HepG2 (cell line): ENCODE measurements around the gene THRAP3. TPM values are rescaled to one million over a fixed set of nuclear protein-coding genes. Genes with fewer than 3 reads are reported as not detected.

Experiments
- ARNTL ChIP-seq: sonication (generic); formaldehyde crosslinking; IDR thresholded peaks from 2 replicates; pipeline ENCODE4 v1.4.0; 2020; ENCODE audit warnings: mild to moderate bottlenecking, missing genetic modification reagents
- BCL6 ChIP-seq: IDR thresholded peaks from 2 replicates; pipeline ENCODE4 v1.6.1; 2016; ENCODE audit warnings: missing genetic modification reagents, missing compliant biosample characterization
- CBX1 ChIP-seq: IDR thresholded peaks from one replicate; pipeline ENCODE4 v1.6.1; 2016; ENCODE audit warnings: antibody characterized with exemption, low read depth
- CHD4 ChIP-seq: fragments of 200-600 bp; sonication (generic); IDR thresholded peaks from 2 replicates; pipeline ENCODE4 v1.7.0; 2017; ENCODE audit warnings: mild to moderate bottlenecking, low read length, borderline replicate concordance
- CREM ChIP-seq, 2 experiments: sonication (generic) in 1 of 2; formaldehyde crosslinking in 1 of 2; IDR thresholded peaks; 2 replicates each; pipeline versions ENCODE4 v1.4.0 to v1.6.1; 2016 to 2020; ENCODE audit warnings: antibody characterized with exemption in 1 of 2, mild to moderate bottlenecking in 1 of 2, missing genetic modification reagents in 1 of 2
- FOXM1 ChIP-seq: sonication (generic); formaldehyde crosslinking; IDR thresholded peaks from 2 replicates; pipeline ENCODE4 v1.5.0; 2020; ENCODE audit warnings: missing genetic modification reagents
- MZF1 ChIP-seq: sonication (generic); formaldehyde crosslinking; IDR thresholded peaks from 2 replicates; pipeline ENCODE4 v1.8.1; 2023; ENCODE audit warnings: mild to moderate bottlenecking, missing genetic modification reagents, borderline replicate concordance
- NKX3-1 ChIP-seq: sonication (generic); formaldehyde crosslinking; IDR thresholded peaks from 2 replicates; pipeline ENCODE4 v1.5.0; 2020; ENCODE audit warnings: missing genetic modification reagents
- PAX8 ChIP-seq: sonication (generic); formaldehyde crosslinking; IDR thresholded peaks from 2 replicates; pipeline ENCODE4 v1.8.0; 2022; ENCODE audit warnings: mild to moderate bottlenecking, missing genetic modification reagents, borderline replicate concordance
- PHF21A ChIP-seq: sonication (generic); formaldehyde crosslinking; IDR thresholded peaks from 2 replicates; pipeline ENCODE4 v1.5.0; 2020; ENCODE audit warnings: mild to moderate bottlenecking, missing genetic modification reagents
- RARA ChIP-seq: IDR thresholded peaks from 2 replicates; pipeline ENCODE4 v1.6.1; 2016; ENCODE audit warnings: missing genetic modification reagents, missing compliant biosample characterization
- SALL2 ChIP-seq: sonication (generic); formaldehyde crosslinking; IDR thresholded peaks from 2 replicates; pipeline ENCODE4 v1.8.1; 2023; ENCODE audit warnings: mild to moderate bottlenecking, missing genetic modification reagents, inconsistent platforms
- SOX5 ChIP-seq: IDR thresholded peaks from 2 replicates; pipeline ENCODE4 v1.6.1; 2016; ENCODE audit warnings: borderline replicate concordance
- SP2 ChIP-seq: sonication (generic); formaldehyde crosslinking; IDR thresholded peaks from 2 replicates; pipeline ENCODE4 v1.5.1; 2020; ENCODE audit warnings: mild to moderate bottlenecking, missing genetic modification reagents
- STAT5B ChIP-seq: sonication (generic); formaldehyde crosslinking; IDR thresholded peaks from 2 replicates; pipeline ENCODE4 v1.4.0; 2020; ENCODE audit warnings: missing genetic modification reagents
- TCF7L2 ChIP-seq: IDR thresholded peaks from 2 replicates; pipeline ENCODE4 v1.6.1; 2011; ENCODE audit warnings: mild to moderate bottlenecking, low read depth, low read length, moderate library complexity
- ZFP36L1 ChIP-seq: sonication (generic); formaldehyde crosslinking; IDR thresholded peaks from 2 replicates; pipeline ENCODE4 v1.8.0; 2022; ENCODE audit warnings: mild to moderate bottlenecking, missing genetic modification reagents, moderate library complexity
- ZNF138 ChIP-seq: sonication (generic); formaldehyde crosslinking; IDR thresholded peaks from 2 replicates; pipeline ENCODE4 v1.5.0; 2020; ENCODE audit warnings: mild to moderate bottlenecking, low read depth, missing genetic modification reagents
- ZNF773 ChIP-seq: sonication (generic); formaldehyde crosslinking; IDR thresholded peaks from 2 replicates; pipeline ENCODE4 v1.4.0; 2020; ENCODE audit warnings: missing genetic modification reagents, borderline replicate concordance
- polyA plus RNA-seq, 8 experiments: library from polyadenylated mRNA; depleted of rRNA in 3 of 8; stranded (reverse) in 7 of 8; unstranded in 1 of 8; fragments of >200 nt; fragmentation: Illumina TruSeq in 4 of 8; extraction: Trizol in 4 of 8; gene quantifications; 2 replicates each; pipeline versions ENCODE4 v1.2.1 to v1.2.3, GENCODE V29; 2011 to 2016; ENCODE audit warnings: low read depth in 4 of 8, missing spikeins in 1 of 8, mixed read lengths in 1 of 8; ENCODE audit not compliant: insufficient read depth in 1 of 8
- total RNA-seq, 5 experiments: library from RNA; depleted of rRNA; stranded (reverse); fragments of >200 nt; fragmentation: Illumina TruSeq; extraction: Trizol; gene quantifications; 2 replicates each; pipeline ENCODE4 v1.2.3, GENCODE V29; 2016; ENCODE audit warnings: low read depth in 1 of 5
- TF ChIP-seq, protein P1 (sequence below): sonication (generic); formaldehyde crosslinking; IDR thresholded peaks from 2 replicates; pipeline ENCODE4 v1.5.0; 2020; ENCODE audit warnings: missing genetic modification reagents
- TF ChIP-seq, protein P2 (sequence below): sonication (generic); formaldehyde crosslinking; IDR thresholded peaks from 2 replicates; pipeline ENCODE4 v1.5.0; 2020; ENCODE audit warnings: missing genetic modification reagents, mild to moderate bottlenecking, borderline replicate concordance
- TF ChIP-seq, protein P3 (sequence below): sonication (generic); formaldehyde crosslinking; IDR thresholded peaks from one replicate; pipeline ENCODE4 v1.5.1; 2020; ENCODE audit warnings: mild to moderate bottlenecking, missing genetic modification reagents; ENCODE audit errors: not compliant biosample characterization

THRAP3 gene
- total and polyA plus RNA-seq, 2 of the 13 experiments (the other 11 are each of a cell fraction or from before 2014, with no cell fraction given): 45.0 to 92.6 TPM

- TF ChIP-seq, protein P1, sequence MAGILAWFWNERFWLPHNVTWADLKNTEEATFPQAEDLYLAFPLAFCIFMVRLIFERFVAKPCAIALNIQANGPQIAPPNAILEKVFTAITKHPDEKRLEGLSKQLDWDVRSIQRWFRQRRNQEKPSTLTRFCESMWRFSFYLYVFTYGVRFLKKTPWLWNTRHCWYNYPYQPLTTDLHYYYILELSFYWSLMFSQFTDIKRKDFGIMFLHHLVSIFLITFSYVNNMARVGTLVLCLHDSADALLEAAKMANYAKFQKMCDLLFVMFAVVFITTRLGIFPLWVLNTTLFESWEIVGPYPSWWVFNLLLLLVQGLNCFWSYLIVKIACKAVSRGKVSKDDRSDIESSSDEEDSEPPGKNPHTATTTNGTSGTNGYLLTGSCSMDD (CRISPR knock-in tag): no peak
- no peak for TF ChIP-seq ZNF773
- TF ChIP-seq, protein P2, sequence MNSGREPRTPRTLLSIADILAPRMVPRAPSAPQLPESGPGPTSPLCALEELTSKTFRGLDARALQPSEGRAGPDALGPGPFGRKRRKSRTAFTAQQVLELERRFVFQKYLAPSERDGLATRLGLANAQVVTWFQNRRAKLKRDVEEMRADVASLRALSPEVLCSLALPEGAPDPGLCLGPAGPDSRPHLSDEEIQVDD: no peak
- peak; percentile 83 for TF ChIP-seq PHF21A (CRISPR knock-in tag)
- TF ChIP-seq RARA (CRISPR knock-in tag): peak; percentile 62
- no peak for TF ChIP-seq FOXM1
- TF ChIP-seq, protein P3, sequence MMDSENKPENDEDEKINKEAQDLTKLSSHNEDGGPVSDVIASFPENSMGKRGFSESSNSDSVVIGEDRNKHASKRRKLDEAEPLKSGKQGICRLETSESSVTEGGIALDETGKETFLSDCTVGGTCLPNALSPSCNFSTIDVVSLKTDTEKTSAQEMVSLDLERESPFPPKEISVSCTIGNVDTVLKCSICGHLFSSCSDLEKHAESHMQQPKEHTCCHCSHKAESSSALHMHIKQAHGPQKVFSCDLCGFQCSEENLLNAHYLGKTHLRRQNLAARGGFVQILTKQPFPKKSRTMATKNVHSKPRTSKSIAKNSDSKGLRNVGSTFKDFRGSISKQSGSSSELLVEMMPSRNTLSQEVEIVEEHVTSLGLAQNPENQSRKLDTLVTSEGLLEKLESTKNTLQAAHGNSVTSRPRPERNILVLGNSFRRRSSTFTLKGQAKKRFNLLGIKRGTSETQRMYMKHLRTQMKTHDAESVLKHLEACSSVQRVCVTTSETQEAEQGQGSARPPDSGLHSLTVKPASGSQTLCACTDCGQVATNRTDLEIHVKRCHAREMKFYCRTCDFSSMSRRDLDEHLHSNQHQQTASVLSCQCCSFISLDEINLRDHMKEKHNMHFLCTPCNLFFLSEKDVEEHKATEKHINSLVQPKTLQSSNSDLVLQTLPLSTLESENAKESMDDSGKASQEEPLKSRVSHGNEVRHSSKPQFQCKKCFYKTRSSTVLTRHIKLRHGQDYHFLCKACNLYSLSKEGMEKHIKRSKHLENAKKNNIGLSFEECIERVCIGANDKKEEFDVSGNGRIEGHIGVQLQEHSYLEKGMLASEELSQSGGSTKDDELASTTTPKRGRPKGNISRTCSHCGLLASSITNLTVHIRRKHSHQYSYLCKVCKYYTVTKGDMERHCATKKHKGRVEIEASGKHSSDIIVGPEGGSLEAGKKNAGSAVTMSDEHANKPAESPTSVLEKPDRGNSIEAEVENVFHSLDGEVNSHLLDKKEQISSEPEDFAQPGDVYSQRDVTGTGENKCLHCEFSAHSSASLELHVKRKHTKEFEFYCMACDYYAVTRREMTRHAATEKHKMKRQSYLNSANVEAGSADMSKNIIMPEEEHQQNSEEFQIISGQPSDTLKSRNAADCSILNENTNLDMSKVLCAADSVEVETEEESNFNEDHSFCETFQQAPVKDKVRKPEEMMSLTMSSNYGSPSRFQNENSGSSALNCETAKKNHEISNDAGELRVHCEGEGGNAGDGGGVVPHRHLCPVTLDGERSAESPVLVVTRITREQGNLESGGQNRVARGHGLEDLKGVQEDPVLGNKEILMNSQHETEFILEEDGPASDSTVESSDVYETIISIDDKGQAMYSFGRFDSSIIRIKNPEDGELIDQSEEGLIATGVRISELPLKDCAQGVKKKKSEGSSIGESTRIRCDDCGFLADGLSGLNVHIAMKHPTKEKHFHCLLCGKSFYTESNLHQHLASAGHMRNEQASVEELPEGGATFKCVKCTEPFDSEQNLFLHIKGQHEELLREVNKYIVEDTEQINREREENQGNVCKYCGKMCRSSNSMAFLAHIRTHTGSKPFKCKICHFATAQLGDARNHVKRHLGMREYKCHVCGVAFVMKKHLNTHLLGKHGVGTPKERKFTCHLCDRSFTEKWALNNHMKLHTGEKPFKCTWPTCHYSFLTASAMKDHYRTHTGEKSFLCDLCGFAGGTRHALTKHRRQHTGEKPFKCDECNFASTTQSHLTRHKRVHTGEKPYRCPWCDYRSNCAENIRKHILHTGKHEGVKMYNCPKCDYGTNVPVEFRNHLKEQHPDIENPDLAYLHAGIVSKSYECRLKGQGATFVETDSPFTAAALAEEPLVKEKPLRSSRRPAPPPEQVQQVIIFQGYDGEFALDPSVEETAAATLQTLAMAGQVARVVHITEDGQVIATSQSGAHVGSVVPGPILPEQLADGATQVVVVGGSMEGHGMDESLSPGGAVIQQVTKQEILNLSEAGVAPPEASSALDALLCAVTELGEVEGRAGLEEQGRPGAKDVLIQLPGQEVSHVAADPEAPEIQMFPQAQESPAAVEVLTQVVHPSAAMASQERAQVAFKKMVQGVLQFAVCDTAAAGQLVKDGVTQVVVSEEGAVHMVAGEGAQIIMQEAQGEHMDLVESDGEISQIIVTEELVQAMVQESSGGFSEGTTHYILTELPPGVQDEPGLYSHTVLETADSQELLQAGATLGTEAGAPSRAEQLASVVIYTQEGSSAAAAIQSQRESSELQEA (CRISPR knock-in tag): no peak
- no peak for TF ChIP-seq PAX8 (CRISPR knock-in tag)
- TF ChIP-seq CBX1: no peak
- no peak for TF ChIP-seq TCF7L2
- TF ChIP-seq STAT5B: no peak
- TF ChIP-seq ZFP36L1 (CRISPR knock-in tag): peak; percentile 41; the same call in 1 of the 2 replicates
- TF ChIP-seq NKX3-1: no peak
- TF ChIP-seq ZNF138 (CRISPR knock-in tag): no peak
- TF ChIP-seq MZF1 (CRISPR knock-in tag): no peak
- peak; percentile 53 for TF ChIP-seq BCL6 (CRISPR knock-in tag)
- peak; percentile 81 for TF ChIP-seq CREM (IDR thresholded peaks at IDR 0.05)
- no peak for TF ChIP-seq CREM (CRISPR knock-in tag; IDR thresholded peaks at IDR 0.05)
- TF ChIP-seq SP2 (CRISPR knock-in tag): no peak
- peak; percentile 64; the same call in 1 of the 2 replicates for TF ChIP-seq CHD4
- peak; percentile 84 for TF ChIP-seq SOX5
- TF ChIP-seq SALL2 (CRISPR knock-in tag): no peak
- TF ChIP-seq ARNTL (CRISPR knock-in tag): peak; percentile 94
Measured at GRCh38 chr1:36239941-36240637, 15.8 kb downstream of the THRAP3 start (continued).
